GM19025 (cell line): ENCODE results near the gene KRT8.
"Not testable (repeated sequence)": the region's sequence is repeated elsewhere in the genome, so short reads cannot be mapped to it uniquely, and the experiment has no call there.

ENCODE experiments used
- ATAC-seq: cut with Tn5 transposase; IDR thresholded peaks from one replicate; pipeline ENCODE4 v1.9.1; 2021; ENCODE audit warnings: mild to moderate bottlenecking, low read depth, moderate library complexity; ENCODE audit not compliant: unreplicated experiment

KRT8 gene

DNA sequence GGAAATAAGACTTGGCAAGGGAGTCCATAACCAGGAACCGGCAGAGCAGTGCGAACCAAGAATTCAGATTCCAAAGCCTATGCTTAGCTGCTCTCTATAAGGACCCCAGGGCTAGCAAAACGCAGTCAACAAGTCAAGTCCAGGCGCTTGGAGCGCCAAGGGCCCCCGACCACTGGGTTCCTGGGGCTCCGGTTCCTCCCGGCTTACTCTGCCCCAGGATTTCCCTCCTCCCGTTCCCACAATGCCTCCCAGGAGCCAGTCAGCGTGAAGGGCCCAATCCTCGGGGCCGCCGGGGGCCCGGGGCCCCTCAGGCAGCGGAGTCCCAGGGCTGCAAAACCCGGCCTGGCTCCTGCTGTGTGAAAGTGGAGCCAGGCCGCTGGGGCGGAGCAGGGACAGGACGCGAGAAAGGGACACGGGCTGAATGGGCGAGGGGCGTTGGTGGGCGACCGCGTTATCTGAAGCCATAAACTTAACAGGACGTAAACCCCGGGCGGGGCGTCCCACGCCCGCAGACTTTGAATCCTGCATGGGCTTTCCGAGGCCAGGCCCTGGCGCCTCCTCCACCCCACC lies 1.5 kb downstream of the KRT8 start:
- ATAC-seq, result no peak

DNA sequence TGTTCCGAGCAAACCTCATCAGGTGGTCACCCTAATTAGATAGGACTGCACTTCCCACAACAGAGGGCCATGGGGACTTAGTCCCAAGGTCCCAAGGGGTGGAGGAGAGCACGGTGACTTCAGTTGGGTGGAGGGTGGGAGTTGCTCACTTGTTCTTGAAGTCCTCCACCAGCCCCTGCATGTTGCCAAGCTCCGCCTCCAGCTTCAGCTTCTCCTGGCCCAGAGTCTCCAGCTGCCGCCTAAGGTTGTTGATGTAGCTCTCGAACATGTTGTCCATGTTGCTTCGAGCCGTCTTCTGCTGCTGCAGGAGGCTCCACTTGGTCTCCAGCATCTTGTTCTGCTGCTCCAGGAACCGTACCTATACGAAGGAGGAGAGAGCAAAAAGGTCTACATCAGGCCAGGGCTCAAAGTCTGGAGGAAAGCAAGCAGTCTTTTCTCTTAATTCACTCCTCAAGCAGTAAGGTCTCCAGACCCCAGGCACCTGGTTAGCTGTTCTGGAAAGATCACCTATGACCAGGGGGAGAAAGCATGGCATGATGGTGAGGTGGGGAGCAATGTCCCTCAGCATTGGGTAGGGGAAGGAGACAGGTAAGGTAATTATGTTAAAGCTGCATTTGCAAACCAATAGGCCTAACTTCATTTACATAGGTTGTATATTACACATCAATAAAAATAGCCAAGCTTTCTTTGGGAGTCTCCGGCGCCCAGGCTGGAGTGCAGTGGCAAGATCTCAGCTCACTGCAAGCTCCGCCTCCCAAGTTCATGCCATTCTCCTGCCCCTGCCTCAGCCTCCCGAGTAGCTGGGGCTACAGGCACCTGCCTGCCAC lies 2.9 kb downstream of the KRT8 start:
- ATAC-seq, result no peak

DNA sequence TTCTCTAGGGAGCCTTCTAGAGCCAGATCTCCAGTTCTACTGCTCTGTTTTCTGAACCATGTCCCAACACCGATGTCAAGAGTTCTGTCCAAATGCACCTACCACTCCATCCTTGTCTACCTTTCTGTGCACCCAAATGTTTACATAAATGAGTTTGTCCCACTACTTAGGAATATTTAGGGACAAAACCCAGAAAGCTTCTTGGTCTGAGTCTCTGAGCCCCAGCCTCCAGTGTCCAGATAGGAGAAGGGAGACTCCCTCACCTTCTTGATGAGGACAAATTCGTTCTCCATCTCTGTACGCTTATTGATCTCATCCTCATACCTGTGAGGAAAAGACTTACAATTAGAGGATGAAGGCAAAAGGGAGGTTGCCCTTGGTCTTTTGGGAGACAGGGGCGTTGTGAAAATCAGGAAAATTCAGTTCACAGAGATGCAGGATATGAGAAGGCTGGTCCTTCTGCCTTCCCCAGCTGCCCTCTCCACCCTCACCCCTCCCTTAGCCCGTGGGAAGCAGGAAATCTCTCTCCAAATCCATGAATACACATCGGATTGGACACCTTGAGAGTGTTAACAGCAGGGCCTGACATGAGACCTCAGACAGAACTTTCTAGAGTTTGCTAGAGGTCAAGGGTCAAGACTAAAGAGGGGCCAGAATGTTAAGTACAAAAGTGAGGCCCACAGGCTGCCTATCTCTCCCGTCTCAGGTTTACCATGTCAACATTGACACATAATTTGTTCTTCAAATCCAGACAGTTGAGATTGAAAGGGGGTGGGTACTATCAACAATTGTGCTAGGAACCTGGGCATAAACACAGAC lies 3.8 kb downstream of the KRT8 start:
- no peak for ATAC-seq

DNA sequence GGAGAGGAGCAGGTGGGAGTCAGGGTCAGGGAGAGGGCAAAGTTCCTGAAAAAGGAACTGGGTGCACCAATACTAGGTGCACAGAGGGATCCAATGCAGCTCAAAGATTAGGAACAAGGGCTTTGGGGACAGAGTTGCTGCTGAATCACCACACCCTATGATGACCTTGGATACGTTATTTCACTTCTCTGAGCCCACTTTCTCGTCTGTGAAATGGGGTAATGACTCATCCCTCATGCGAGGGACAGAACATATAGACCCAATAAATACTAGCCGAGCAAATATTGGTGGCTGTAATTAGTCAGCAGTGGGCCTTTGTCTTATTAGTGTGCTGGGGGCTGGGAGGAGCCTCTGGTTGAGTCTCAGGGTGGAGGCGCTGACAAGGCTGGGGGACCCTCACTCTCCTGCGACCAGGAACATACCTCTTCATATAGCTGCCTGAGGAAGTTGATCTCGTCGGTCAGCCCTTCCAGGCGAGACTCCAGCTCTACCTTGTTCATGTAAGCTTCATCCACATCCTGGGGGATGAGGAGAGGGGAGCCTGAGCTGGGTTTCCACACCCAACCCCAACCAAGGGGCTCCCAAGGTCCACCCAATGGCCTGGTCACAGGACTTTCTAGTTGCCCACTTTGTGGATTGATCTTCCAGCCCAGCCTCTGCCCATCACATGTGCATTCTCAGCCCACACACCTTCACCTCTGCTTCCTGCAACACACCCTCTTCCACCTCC lies 4.5 kb downstream of the KRT8 start:
- no peak for ATAC-seq

- ATAC-seq, result no peak
Measured at GRCh38 chr12:52899338-52900035, 5.4 kb downstream of the KRT8 start.

DNA sequence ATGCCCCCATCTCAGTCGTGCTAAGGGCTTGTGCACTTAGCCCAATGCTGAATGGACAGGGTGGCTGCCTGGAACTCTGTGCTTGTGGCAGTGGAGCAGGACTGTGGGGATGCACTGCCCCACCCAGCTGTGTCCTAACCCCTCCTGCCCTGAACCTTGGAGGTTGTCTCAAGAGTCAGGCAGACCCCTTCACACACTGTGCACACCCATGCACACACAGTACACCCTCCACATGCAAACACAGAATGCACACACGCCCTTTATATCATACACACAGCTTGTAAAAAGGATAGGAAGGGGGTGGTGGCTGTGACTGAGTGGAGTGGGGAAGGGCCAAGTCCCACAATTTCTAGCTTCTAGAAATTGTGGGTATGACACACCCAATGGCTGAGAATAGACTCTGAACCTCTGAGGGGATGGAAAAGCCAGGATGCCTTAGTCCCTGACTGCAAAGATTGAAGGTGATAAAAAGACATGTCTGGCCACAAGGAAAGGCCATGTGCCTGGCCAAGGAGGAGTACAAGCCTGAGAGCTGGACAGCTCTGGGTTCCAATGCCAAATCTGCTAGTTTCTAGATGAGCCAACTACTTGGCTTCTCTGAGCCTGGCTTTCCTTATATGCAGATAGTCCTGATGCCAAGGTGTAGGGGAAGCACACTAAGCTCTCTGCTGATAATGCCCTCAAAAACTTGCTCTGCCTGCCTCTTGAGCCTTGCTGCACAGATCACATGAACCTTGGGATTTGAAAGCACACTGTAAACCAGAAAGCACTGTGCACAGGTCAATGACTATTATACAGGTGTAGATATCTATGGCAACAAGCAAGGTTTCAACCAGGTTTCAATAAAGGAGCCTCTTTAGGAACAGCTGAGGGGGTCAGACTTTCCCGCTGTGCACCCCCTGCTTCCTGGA lies 8.4 kb downstream of the KRT8 start:
- no peak for ATAC-seq

- no peak for ATAC-seq
Measured at GRCh38 chr12:52895726-52896189, 9.1 kb downstream of the KRT8 start.

- no peak for ATAC-seq
Measured at GRCh38 chr12:52892974-52893373, 11.9 kb downstream of the KRT8 start.

- no peak for ATAC-seq
Measured at GRCh38 chr12:52892207-52892852, 12.5 kb downstream of the KRT8 start.

DNA sequence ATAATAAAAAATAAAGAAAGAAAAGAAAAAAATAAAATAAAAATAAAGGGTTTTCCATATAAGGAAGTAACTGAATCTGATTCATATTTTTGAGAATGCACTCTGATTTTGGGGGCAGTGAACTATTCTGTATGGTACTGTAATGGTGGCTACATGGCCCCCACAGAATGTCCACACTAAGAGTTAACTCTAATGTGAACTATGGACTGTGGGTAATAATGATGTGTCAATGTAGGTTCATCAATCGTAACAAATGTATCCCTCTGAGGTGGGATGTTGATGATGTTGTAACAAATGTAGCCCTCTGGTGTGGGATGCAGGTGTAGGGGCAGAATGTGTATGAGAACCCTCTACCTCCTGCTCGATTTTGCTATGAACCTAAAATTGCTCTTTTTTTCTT lies 13.8 kb downstream of the KRT8 start:
- no peak for ATAC-seq

- no peak for ATAC-seq
Measured at GRCh38 chr12:52890417-52890816, 14.5 kb downstream of the KRT8 start.

- ATAC-seq, result no peak
Measured at GRCh38 chr12:52884526-52885293, 20.2 kb downstream of the KRT8 start.

- ATAC-seq, result not testable (repeated sequence)
Measured at GRCh38 chr12:52880499-52880898, 24.4 kb downstream of the KRT8 start.

DNA sequence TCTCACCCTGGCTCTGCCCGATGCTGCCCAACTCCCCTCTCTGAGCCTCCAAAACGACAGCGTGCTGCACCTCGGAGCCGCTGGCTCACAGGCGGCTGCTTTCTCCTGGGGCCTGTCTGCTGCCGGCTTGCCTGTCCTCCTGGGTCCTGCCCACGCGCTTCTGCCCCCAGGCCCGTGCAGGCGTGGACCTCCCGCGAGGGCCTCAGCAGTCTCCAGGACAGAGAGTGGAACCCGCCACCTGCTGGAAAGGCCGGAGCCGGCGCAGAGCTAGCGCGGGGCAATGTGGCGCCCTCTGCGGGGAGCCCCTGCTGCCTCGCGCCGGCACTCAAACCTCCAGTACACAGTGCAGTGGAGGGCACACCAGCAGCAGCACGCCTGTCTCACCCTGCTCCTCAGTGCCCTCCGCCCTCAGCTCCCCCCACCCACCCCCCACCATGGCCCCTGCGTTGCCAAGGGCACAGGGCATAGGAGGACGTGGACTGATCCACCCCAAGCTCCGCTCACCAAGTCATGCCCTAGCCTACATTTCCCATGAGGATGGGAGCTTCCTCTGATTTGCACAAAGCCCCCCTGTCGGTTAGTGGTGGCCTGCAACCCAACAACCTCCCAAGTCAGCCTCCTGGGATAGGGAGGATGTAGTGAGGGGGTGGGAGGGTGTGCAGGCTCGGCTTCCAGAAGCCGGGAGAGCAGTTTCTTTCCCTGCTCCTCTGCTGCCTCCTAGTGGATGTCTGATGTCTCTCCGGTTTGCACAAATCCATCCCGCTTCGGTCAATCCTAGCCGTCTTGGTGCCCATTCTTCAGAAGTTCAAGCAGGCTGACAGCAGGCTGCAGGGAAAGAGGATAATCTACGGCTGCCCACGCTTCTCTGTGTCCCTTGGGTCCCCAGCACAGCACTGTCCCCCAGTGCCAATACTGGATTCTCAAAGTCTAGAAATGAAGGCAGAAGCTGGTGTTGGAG lies 25.2 kb downstream of the KRT8 start:
- peak; percentile 72 for ATAC-seq

GRCh38 chr12:52878507-52879393 lies 26.1 kb downstream of the KRT8 start:
- ATAC-seq, result no peak

DNA sequence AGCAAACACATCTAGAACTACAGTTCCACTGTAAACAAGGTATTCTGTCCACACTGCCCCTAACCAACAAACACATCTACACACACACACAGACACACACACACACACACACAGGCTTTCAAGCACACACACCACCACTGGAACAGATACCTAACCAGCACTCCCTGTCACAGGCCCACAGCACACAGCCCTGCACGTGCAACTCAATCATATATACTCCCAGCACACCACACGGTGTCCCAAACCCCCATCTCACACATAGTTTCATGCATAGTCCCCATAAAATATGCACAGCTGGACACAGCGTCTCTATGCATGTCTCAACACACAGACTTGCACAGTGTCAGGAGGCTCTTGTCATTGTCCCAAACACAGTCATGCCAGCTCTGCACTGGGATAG lies 27.6 kb downstream of the KRT8 start:
- ATAC-seq, result no peak
